Mucosa of descending colon (tissue), 3 donors: ENCODE data around the gene TPI1. TPM values are rescaled to one million over a fixed set of nuclear protein-coding genes. Genes with fewer than 3 reads are reported as not detected.
"Not testable (repeated sequence)": the region's sequence is repeated elsewhere in the genome, so short reads cannot be mapped to it uniquely, and the experiment has no call there.

Experiments used
- ATAC-seq: fragments of 200-7000 bp; cut with Tn5 transposase; one replicate; pipeline ENCODE4 v1.9.1; 2020; ENCODE audit warnings: mild to moderate bottlenecking, moderate library complexity
- DNase-seq, 3 donors: peaks; one replicate each; pipeline ENCODE4 v3.0.0-alpha.2; 2020
- H3K36me3 ChIP-seq: fragments of 200-600 bp; one replicate; pipeline ENCODE4 v1.8.0; 2021; ENCODE audit warnings: low read depth, mild to moderate bottlenecking
- H3K4me1 ChIP-seq: fragments of 200-600 bp; one replicate; pipeline ENCODE4 v1.8.0; 2021; ENCODE audit warnings: low read depth, mild to moderate bottlenecking
- H3K4me3 ChIP-seq: fragments of 200-600 bp; one replicate; pipeline ENCODE4 v1.8.0; 2021; ENCODE audit warnings: mild to moderate bottlenecking
- H3K9me3 ChIP-seq: fragments of 200-600 bp; one replicate; pipeline ENCODE4 v1.8.0; 2021; ENCODE audit warnings: mild to moderate bottlenecking
- CTCF ChIP-seq: fragments of 200-600 bp; IDR thresholded peaks from one replicate; pipeline ENCODE4 v1.8.0; 2022; ENCODE audit warnings: antibody characterized with exemption, mild to moderate bottlenecking
- intact Hi-C, 2 donors: fragments of 100-400 bp; cut with DNase I in 1 of 2; cut with micrococcal nuclease in 1 of 2; formaldehyde crosslinking; loops; one replicate each; pipeline versions ENCODE4 v1.11.0 to v1.11.1; 2022; cut with DNase I, micrococcal nuclease
- total RNA-seq, 3 donors: library from RNA; stranded (reverse); fragmentation: NEBNext Ultra II Directional in 2 of 3; extraction: Animal tissue kit (Norgen Biotek cat#: 25700) in 2 of 3; gene quantifications; one replicate each; pipeline versions ENCODE4 v1.2.1 to v1.2.4, GENCODE V29; 2021 to 2023
- donor health status: DM: no; HTN: no; CAD: no; lungs with moderate emphysema.
- donor health status: DM: no; HTN: no; CAD: no.
- donor health status: DM: no; HTN: yes; CAD: no.

The TPI1 gene
- total RNA-seq, 3 donors from 2014 or later, result 408 to 766 (median 700) TPM

- TF ChIP-seq CTCF, result no peak
- Histone ChIP-seq H3K4me1 (peaks cover 10% of the 10 kb centered on the region), H3K36me3 (peaks cover 7% of the 10 kb centered on the region), H3K9me3 (no peaks in the 10 kb centered on the region), H3K4me3 (no peak overlapping the region)
- intact Hi-C loops, result no loop called here
- DNase-seq, result peak in 1 of 3 donors; percentile 46
- no peak for ATAC-seq
These were observed 3.6 kb upstream of the TPI1 start for GRCh38 chr12:6863586-6864321.

- H3K9me3 ChIP-seq, intact Hi-C loops, ATAC-seq: not testable (repeated sequence)
These were observed 2.0 kb upstream of the TPI1 start for GRCh38 chr12:6865307-6865706.

DNA sequence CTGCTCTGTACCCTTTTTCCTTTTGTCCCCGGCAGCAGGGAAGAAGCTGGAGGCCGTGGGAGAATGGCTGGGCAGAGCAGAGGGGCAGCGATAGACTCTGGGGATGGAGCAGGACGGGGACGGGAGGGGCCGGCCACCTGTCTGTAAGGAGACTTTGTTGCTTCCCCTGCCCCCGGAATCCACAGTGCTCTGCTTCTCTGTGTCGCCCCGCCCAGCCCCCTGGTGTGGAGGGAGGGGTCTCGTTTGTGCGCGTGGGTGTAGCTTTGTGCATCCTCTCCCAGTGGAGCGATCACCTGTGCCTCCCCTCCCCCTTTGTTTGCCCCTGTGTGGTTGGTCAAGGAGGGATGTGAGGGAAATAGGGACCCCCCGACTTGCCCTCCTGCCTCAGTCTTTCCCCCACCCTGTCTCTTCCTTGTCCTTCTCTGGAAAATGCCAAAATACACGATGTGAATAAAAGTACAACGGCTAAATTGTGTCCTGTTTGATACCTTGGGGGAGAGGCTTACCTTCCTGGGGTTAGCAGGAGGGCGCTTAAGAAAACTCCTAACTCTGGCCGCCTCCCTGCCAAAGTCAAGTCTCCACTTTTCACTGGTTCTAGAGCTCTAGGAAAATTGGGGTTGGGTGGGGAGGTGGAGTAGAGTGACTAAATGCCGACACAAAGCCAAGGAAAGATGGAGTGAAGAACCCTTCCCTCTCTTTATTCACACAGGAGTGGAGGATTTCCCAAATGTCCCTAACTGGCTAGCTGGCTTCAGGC lies 990 bp upstream of the TPI1 start:
- no peak for TF ChIP-seq CTCF
- Histone ChIP-seq H3K4me3 (no peak overlapping the region), H3K4me1 (peaks cover 26% of the 10 kb centered on the region), H3K9me3 (no peaks in the 10 kb centered on the region), H3K36me3 (peaks cover under 1% of the 10 kb centered on the region)
- intact Hi-C loops, result no loop called here
- ATAC-seq, result no peak
- peak; percentile 44 to 64 (median 55) for DNase-seq

More at GRCh38 chr12:6865307-6865706, 2.0 kb upstream of the TPI1 start:
- H3K36me3 ChIP-seq, H3K4me3 ChIP-seq: not testable (repeated sequence)
- peak in 1 of 3 donors; percentile 21 for DNase-seq
- peaks cover 20% of the 10 kb centered on the region for H3K4me1 ChIP-seq

DNA sequence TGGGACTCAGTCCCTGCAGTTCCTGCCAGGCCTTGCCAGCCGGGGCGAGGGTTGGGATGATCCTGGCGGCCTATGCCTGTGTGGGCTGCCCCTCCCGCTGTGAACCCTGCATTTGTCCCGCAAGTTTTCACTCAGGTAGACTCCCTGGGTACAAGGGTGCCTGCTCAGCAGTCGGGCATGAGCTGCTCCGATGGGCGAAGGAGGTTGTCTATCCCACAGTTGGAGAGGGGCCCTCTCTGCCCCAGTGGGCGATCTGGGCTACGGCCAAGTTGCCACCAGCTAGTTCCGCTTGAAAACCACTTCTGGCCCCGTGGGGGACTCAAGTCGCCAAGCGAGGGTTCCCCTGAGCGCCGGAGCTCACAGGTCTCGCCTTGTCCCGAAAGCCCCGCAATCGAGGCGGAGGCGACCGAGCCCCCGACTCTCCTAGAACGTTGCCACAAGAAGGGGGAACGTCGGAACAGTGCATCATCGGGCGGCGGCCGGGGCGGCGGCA lies 365 bp upstream of the TPI1 start:
- peak; percentile 2 for ATAC-seq
- no peaks in the 10 kb centered on the region for H3K36me3 ChIP-seq

DNA sequence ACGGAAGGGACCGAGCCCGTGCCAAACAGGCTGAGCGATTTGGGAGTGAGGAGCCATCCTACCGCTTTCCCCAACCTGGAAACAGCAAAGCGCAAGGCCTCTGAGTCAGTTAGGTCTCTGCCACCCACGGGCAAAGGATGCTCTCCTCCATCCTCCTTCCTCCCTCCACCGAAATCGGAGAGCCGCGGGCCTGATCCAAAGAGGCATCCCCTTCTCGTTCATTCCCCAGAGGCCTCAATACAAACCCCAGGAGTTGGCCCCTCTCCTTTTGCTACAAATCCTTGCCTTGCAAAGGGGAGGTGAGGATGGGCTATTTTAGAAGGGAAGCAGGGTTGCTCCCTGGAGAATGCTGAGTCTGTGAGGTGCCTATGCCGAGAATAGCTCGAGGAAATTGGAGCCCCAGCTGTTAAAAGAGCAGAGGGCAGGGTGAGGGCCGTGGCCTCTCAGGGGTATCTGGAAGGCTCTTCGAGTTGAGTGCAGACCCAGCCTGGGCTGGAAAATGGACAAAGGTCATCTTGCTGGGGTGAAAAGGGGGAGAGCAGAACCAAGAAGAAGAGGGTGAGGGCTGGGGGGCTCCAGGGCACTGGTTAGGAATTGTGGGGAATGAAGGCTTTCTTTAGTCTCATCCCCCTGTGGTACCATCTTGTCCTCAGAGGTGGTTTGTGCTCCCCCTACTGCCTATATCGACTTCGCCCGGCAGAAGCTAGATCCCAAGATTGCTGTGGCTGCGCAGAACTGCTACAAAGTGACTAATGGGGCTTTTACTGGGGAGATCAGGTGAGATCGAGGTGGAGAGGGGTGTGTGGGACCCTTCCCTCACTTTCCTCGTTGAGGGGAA lies 1.1 kb downstream of the TPI1 start:
- DNase-seq, result peak in 1 of 3 donors; percentile 25

More for the DNA sequence above, 365 bp upstream of the TPI1 start:
- intact Hi-C loops, result no loop called here
- Histone ChIP-seq H3K4me1 (peaks cover 32% of the 10 kb centered on the region), H3K4me3 (peak overlapping the region; percentile 99), H3K9me3 (no peaks in the 10 kb centered on the region)
- TF ChIP-seq CTCF, result no peak
- DNase-seq, result peak in 1 of 3 donors; percentile 92

More for the DNA sequence above, 1.1 kb downstream of the TPI1 start:
- ATAC-seq, result no peak
- peak overlapping the region; percentile 99 for H3K4me3 ChIP-seq
- peaks cover 35% of the 10 kb centered on the region for H3K4me1 ChIP-seq
- TF ChIP-seq CTCF, result no peak
- H3K36me3 ChIP-seq, result no peaks in the 10 kb centered on the region
- no peaks in the 10 kb centered on the region for H3K9me3 ChIP-seq
- intact Hi-C loops, result no loop called here
